Right renal pelvis (tissue), 4 donors: ENCODE measurements around the gene DDX17. TPM values are rescaled to one million over a fixed set of nuclear protein-coding genes. Genes with fewer than 3 reads are reported as not detected.

Experiments used
- polyA plus RNA-seq, 4 donors: library from polyadenylated mRNA; unstranded; fragments of 120-200 nt; gene quantifications; one replicate each; pipeline ENCODE4 v1.2.1, GENCODE V29; 2013; ENCODE audit not compliant: insufficient read length in 4 of 4

Gene DDX17
- polyA plus RNA-seq, 4 donors = 741 to 959 (median 857) TPM

Other genes with a start within 250 kb of the DDX17 start
- 10 to 100 TPM; 37.9 to 45.4 (median 40.9) TPM for gene TMEM184B, start 233.3 kb downstream of the DDX17 start, polyA plus RNA-seq
- 100 to 1,000 TPM; 111 to 146 (median 127) TPM for gene CSNK1E, start 188.9 kb downstream of the DDX17 start, polyA plus RNA-seq
- gene KCNJ4, start 51.1 kb downstream of the DDX17 start, polyA plus RNA-seq = under 1 TPM; 0.17 to 0.51 (median 0.28) TPM
- gene KDELR3, start 38.2 kb downstream of the DDX17 start, polyA plus RNA-seq = 10 to 100 TPM; 12.5 to 15.2 (median 13.4) TPM
- 1 to 10 TPM; 4.1 to 5.3 (median 5.0) TPM for gene DMC1, start 63.9 kb upstream of the DDX17 start, polyA plus RNA-seq
- 1 to 10 TPM; 4.3 to 8.0 (median 5.0) TPM for gene FAM227A, start 150.1 kb upstream of the DDX17 start, polyA plus RNA-seq
- gene CBY1, start 150.3 kb upstream of the DDX17 start, polyA plus RNA-seq = 10 to 100 TPM; 57.3 to 61.9 (median 61.2) TPM
- gene TOMM22, start 175.6 kb upstream of the DDX17 start, polyA plus RNA-seq = 100 to 1,000 TPM in 2 of 4 donors, 10 to 100 TPM in 2; 96.7 to 105 (median 101) TPM
- gene JOSD1, start 194.6 kb upstream of the DDX17 start, polyA plus RNA-seq = 10 to 100 TPM; 37.9 to 45.2 (median 40.3) TPM
- gene GTPBP1, start 199.6 kb upstream of the DDX17 start, polyA plus RNA-seq = 10 to 100 TPM; 41.4 to 48.3 (median 42.6) TPM
- gene SUN2, start 249.7 kb upstream of the DDX17 start, polyA plus RNA-seq = 10 to 100 TPM; 54.3 to 67.7 (median 56.6) TPM